ENCODE measurements around the gene KCNK3.

- TF ChIP-seq CTCF (conservative IDR thresholded peaks at IDR 0.05 in 1 of 2, IDR thresholded peaks at IDR 0.05 in 1 of 2; ENCODE audit: low read depth in 1 of 2, low read length in 2 of 2) (no peak), EZH2 (IDR thresholded peaks at IDR 0.05; ENCODE audit: low read length, missing control alignments) (no peak)
Measured at GRCh38 chr2:26716340-26716739, 23.8 kb downstream of the KCNK3 start.
